ENCODE results near the gene OPRL1.

GRCh38 chr20:64115171-64115911 is 35.5 kb downstream of the OPRL1 start:
- TF ChIP-seq CTCF (IDR thresholded peaks at IDR 0.05), result no peak
- no peak for TF ChIP-seq GABPA (IDR thresholded peaks at IDR 0.05; ENCODE audit: low read depth)
